H9 (cell line): ENCODE results near the gene NUP160. TPM values are rescaled to one million over a fixed set of nuclear protein-coding genes. Genes with fewer than 3 reads are reported as not detected.

Experiments
- DNase-seq: peaks from one replicate; pipeline ENCODE4 v3.0.0-alpha.2; 2017
- H2AFZ ChIP-seq: one replicate; pipeline ENCODE4 v1.6.1; 2013; ENCODE audit warnings: mild to moderate bottlenecking, low read length, control low read depth, moderate library complexity
- H2AK5ac ChIP-seq: 2 replicates; pipeline ENCODE4 v1.6.1; 2013; ENCODE audit warnings: low read length, control low read depth, mixed read lengths; ENCODE audit not compliant: insufficient read length
- H2BK120ac ChIP-seq: one replicate; pipeline ENCODE4 v1.6.1; 2013; ENCODE audit warnings: low read depth, mild to moderate bottlenecking, low read length, control low read depth, inconsistent platforms; ENCODE audit not compliant: poor library complexity, severe bottlenecking
- H2BK12ac ChIP-seq: 2 replicates; pipeline ENCODE4 v1.6.1; 2013; ENCODE audit warnings: low read length, control low read depth, mixed read lengths, low read depth; ENCODE audit not compliant: insufficient read length
- H2BK15ac ChIP-seq: 2 replicates; pipeline ENCODE4 v1.6.1; 2013; ENCODE audit warnings: low read depth, low read length, control low read depth
- H2BK20ac ChIP-seq: one replicate; pipeline ENCODE4 v1.6.1; 2013; ENCODE audit warnings: low read depth, mild to moderate bottlenecking, low read length, control low read depth, inconsistent platforms; ENCODE audit not compliant: poor library complexity, severe bottlenecking
- H2BK5ac ChIP-seq: 2 replicates; pipeline ENCODE4 v1.6.1; 2013; ENCODE audit warnings: low read length, control low read depth, mixed read lengths; ENCODE audit not compliant: insufficient read length
- H3K14ac ChIP-seq: 2 replicates; pipeline ENCODE4 v1.6.1; 2013; ENCODE audit warnings: low read length, control low read depth; ENCODE audit not compliant: insufficient read depth
- H3K18ac ChIP-seq: 2 replicates; pipeline ENCODE4 v1.6.1; 2013; ENCODE audit warnings: low read depth, mild to moderate bottlenecking, mixed read lengths, low read length, control low read depth; ENCODE audit not compliant: insufficient read length
- H3K23ac ChIP-seq: 2 replicates; pipeline ENCODE4 v1.6.1; 2013; ENCODE audit warnings: low read length, control low read depth, mixed read lengths, low read depth; ENCODE audit not compliant: insufficient read length
- H3K23me2 ChIP-seq: 2 replicates; pipeline ENCODE4 v1.6.1; 2013; ENCODE audit warnings: low read depth, mild to moderate bottlenecking, mixed read lengths, low read length, control low read depth; ENCODE audit not compliant: insufficient read length, poor library complexity, severe bottlenecking
- H3K27ac ChIP-seq: 2 replicates; pipeline ENCODE4 v1.5.1; 2013; ENCODE audit warnings: low read length, control low read depth, mixed read lengths, low read depth; ENCODE audit not compliant: insufficient read length
- H3K27me3 ChIP-seq: 2 replicates; pipeline ENCODE4 v1.6.1; 2013; ENCODE audit warnings: low read length, control low read depth, inconsistent platforms; ENCODE audit not compliant: insufficient read depth
- H3K4ac ChIP-seq: 2 replicates; pipeline ENCODE4 v1.6.1; 2013; ENCODE audit warnings: low read depth, mild to moderate bottlenecking, control low read depth, inconsistent platforms, low read length, moderate library complexity
- H3K4me1 ChIP-seq: 2 replicates; pipeline ENCODE4 v1.6.1; 2013; ENCODE audit warnings: low read length, control low read depth, inconsistent platforms; ENCODE audit not compliant: insufficient read depth
- H3K4me2 ChIP-seq: 2 replicates; pipeline ENCODE4 v1.6.1; 2013; ENCODE audit warnings: low read length, control low read depth, mixed read lengths; ENCODE audit not compliant: insufficient read length, insufficient read depth
- H3K56ac ChIP-seq: 2 replicates; pipeline ENCODE4 v1.6.1; 2013; ENCODE audit warnings: low read depth, mild to moderate bottlenecking, mixed read lengths, low read length, control low read depth; ENCODE audit not compliant: insufficient read length
- H3K79me1 ChIP-seq: 2 replicates; pipeline ENCODE4 v1.6.1; 2013; ENCODE audit warnings: low read depth, mild to moderate bottlenecking, moderate library complexity, low read length, control low read depth, inconsistent platforms; ENCODE audit not compliant: insufficient read depth, poor library complexity, severe bottlenecking
- H3K79me2 ChIP-seq: 2 replicates; pipeline ENCODE4 v1.6.1; 2013; ENCODE audit warnings: low read length, control low read depth, inconsistent platforms; ENCODE audit not compliant: insufficient read depth
- H3K9ac ChIP-seq: 2 replicates; pipeline ENCODE4 v1.6.1; 2013; ENCODE audit warnings: low read length, control low read depth, mixed read lengths; ENCODE audit not compliant: insufficient read length; ENCODE audit errors: extremely low read depth
- H3K9me3 ChIP-seq: one replicate; pipeline ENCODE4 v1.6.1; 2013; ENCODE audit warnings: low read depth, low read length, inconsistent platforms; ENCODE audit not compliant: control insufficient read depth
- H3T11ph ChIP-seq: one replicate; pipeline ENCODE4 v1.6.1; 2013; ENCODE audit warnings: mild to moderate bottlenecking, low read length, control low read depth, inconsistent platforms
- H4K20me1 ChIP-seq: one replicate; pipeline ENCODE4 v1.6.1; 2013; ENCODE audit not compliant: control insufficient read depth, insufficient read length, insufficient read depth
- H4K5ac ChIP-seq: 2 replicates; pipeline ENCODE4 v1.6.1; 2013; ENCODE audit warnings: low read depth, mild to moderate bottlenecking, mixed read lengths, low read length, control low read depth; ENCODE audit not compliant: insufficient read length
- H4K8ac ChIP-seq: replicated peaks from 2 replicates; pipeline ENCODE4 v1.6.1; 2013; ENCODE audit warnings: low read length, control low read depth, mixed read lengths, low read depth; ENCODE audit not compliant: insufficient read length
- H4K91ac ChIP-seq: 2 replicates; pipeline ENCODE4 v1.6.1; 2013; ENCODE audit warnings: low read depth, mild to moderate bottlenecking, moderate library complexity, mixed read lengths, low read length, control low read depth; ENCODE audit not compliant: insufficient read length
- H3K27ac Mint-ChIP-seq, 3 experiments: 2 replicates in 2 of 3; 3 replicates in 1 of 3; pipeline ENCODE4 v1.8.0; 2020 to 2021; ENCODE audit warnings: mixed read lengths in 3 of 3, mild to moderate bottlenecking in 1 of 3, moderate library complexity in 1 of 3
- H3K27me3 Mint-ChIP-seq: 2 replicates; pipeline ENCODE4 v1.8.0; 2021; ENCODE audit warnings: low read depth, mild to moderate bottlenecking, moderate library complexity, mixed read lengths
- H3K36me3 Mint-ChIP-seq, 3 experiments: 2 replicates in 2 of 3; 3 replicates in 1 of 3; pipeline ENCODE4 v1.8.0; 2020 to 2021; ENCODE audit warnings: low read depth in 3 of 3, mixed read lengths in 3 of 3; ENCODE audit not compliant: insufficient read depth in 1 of 3
- H3K4me1 Mint-ChIP-seq, 2 experiments: 2 replicates each; pipeline ENCODE4 v1.8.0; 2020; ENCODE audit warnings: mixed read lengths in 2 of 2
- H3K4me3 Mint-ChIP-seq, 2 experiments: 2 replicates in 1 of 2; 3 replicates in 1 of 2; pipeline ENCODE4 v1.8.0; 2020 to 2021; ENCODE audit warnings: mild to moderate bottlenecking in 2 of 2, mixed read lengths in 2 of 2, moderate library complexity in 1 of 2
- H3K9me3 Mint-ChIP-seq, 2 experiments: 2 replicates in 1 of 2; 3 replicates in 1 of 2; pipeline ENCODE4 v1.8.0; 2020; ENCODE audit warnings: mild to moderate bottlenecking in 2 of 2, mixed read lengths in 2 of 2, moderate library complexity in 1 of 2
- WGBS: extraction: QIAGEN DNeasy Blood & Tissue Kit; methylation state at CpG from one replicate; pipeline ENCODE4 v1.1.7; 2013; ENCODE audit warnings: missing lambda C conversion rate, low lambda C conversion rate, mixed read lengths; ENCODE audit not compliant: insufficient read length; ENCODE audit errors: extremely low coverage; 5-methylcytosine and 5-hydroxymethylcytosine counted together
- total RNA-seq: library from RNA; stranded (reverse); gene quantifications from 2 replicates; pipeline ENCODE4 v1.2.1, GENCODE V29; 2021
- TF ChIP-seq, protein P1 (sequence below): fragments of 200-600 bp; sonication (generic); conservative IDR thresholded peaks from 3 replicates; pipeline ENCODE4 v1.8.0; 2021; ENCODE audit warnings: antibody characterized with exemption, mild to moderate bottlenecking

The NUP160 gene
- total RNA-seq, 1 experiment from 2014 or later = 86.1 TPM

DNA sequence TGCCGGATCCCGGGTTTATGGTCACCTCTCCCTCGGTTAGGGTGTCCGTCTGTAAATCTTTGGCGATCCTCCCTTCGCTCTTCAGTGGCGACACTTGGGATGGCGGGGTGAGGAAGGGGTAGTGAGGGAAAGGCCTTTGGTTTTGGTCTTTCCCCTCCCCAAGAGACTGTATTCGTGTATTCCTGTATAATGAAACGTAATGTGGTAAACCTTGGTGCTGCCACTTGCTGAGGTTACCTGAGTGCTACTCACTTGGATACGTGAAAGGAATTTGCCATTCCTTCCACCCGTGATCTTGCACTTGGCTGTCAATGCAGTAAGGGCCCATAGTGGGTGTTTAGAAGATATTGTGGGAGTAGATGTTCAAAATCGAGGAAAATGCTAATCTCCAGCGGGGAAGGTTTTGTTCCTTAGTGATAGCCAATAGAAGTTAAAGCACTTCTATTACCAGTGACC is 578 bp upstream of the NUP160 start:
- H3T11ph ChIP-seq = no peak overlapping the region
- peaks cover 6% of the 10 kb centered on the region for H3K23me2 ChIP-seq
- no peak overlapping the region for H4K5ac ChIP-seq
- Mint-ChIP-seq H3K9me3 (no peaks in the 10 kb centered on the region; a peak in 1 of 5 replicates), H3K27ac (peak overlapping the region; percentile 98 to 99 (median 98); a peak in 6 of 7 replicates), H3K4me3 (peak overlapping the region; percentile 98 to 99), H3K27me3 (no peaks in the 10 kb centered on the region), H3K36me3 (peaks cover 14 to 25% (median 20%) of the 10 kb centered on the region in 3 experiments), H3K4me1 (peaks cover 14 to 15% of the 10 kb centered on the region in 2 experiments)
- no peak overlapping the region for H4K91ac ChIP-seq
- no peaks in the 10 kb centered on the region for H3K27me3 ChIP-seq
- no peaks in the 10 kb centered on the region for H3K79me1 ChIP-seq
- WGBS = no CpG with 5 or more reads among the region's 14 CpGs
- DNase-seq = no peak
- no peaks in the 10 kb centered on the region for H3K9me3 ChIP-seq
- no peak overlapping the region for H2BK120ac ChIP-seq
- H3K23ac ChIP-seq = no peak overlapping the region
- no peak overlapping the region for H2BK5ac ChIP-seq
- H3K79me2 ChIP-seq = peaks cover 10% of the 10 kb centered on the region; the same call in 1 of the 2 replicates
- no peak overlapping the region for H3K56ac ChIP-seq
- H3K4me1 ChIP-seq = no peaks in the 10 kb centered on the region
- peak overlapping the region; percentile 93 for H3K4me2 ChIP-seq
- no peak overlapping the region for H2BK12ac ChIP-seq
- no peak overlapping the region for H4K8ac ChIP-seq
- H2BK15ac ChIP-seq = no peak overlapping the region
- no peak overlapping the region for H2AFZ ChIP-seq
- H2BK20ac ChIP-seq = no peak overlapping the region
- peak overlapping the region; percentile 57 for H3K9ac ChIP-seq
- no peak overlapping the region for H3K4ac ChIP-seq
- H3K27ac ChIP-seq = peak overlapping the region; percentile 57
- TF ChIP-seq, protein P1, sequence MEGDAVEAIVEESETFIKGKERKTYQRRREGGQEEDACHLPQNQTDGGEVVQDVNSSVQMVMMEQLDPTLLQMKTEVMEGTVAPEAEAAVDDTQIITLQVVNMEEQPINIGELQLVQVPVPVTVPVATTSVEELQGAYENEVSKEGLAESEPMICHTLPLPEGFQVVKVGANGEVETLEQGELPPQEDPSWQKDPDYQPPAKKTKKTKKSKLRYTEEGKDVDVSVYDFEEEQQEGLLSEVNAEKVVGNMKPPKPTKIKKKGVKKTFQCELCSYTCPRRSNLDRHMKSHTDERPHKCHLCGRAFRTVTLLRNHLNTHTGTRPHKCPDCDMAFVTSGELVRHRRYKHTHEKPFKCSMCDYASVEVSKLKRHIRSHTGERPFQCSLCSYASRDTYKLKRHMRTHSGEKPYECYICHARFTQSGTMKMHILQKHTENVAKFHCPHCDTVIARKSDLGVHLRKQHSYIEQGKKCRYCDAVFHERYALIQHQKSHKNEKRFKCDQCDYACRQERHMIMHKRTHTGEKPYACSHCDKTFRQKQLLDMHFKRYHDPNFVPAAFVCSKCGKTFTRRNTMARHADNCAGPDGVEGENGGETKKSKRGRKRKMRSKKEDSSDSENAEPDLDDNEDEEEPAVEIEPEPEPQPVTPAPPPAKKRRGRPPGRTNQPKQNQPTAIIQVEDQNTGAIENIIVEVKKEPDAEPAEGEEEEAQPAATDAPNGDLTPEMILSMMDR = 0 out of 3 replicates have a peak, but pooled peaks have one; percentile 15
- H3K18ac ChIP-seq = no peak overlapping the region
- no peaks in the 10 kb centered on the region for H4K20me1 ChIP-seq
- H2AK5ac ChIP-seq = no peak overlapping the region
- 0 out of 2 replicates have a peak overlapping the region, but pooled peaks have one; percentile 6 for H3K14ac ChIP-seq
